Psoas muscle (tissue), 8 donors: ENCODE data around the gene PCCA. TPM values are rescaled to one million over a fixed set of nuclear protein-coding genes. Genes with fewer than 3 reads are reported as not detected.

ENCODE experiments used
- ATAC-seq, 4 donors: fragments of 200-7000 bp; cut with Tn5 transposase; one replicate each; pipeline ENCODE4 v1.9.1; 2020; ENCODE audit warnings: moderate library complexity in 3 of 4, mild to moderate bottlenecking in 2 of 4
- DNase-seq, 2 donors: peaks; one replicate each; pipeline ENCODE4 v3.0.0-alpha.2; 2020
- H3K27ac ChIP-seq: fragments of 200-600 bp; one replicate; pipeline ENCODE4 v1.8.0; 2022
- H3K27me3 ChIP-seq, 3 donors: fragments of 200-600 bp in 1 of 3; one replicate each; pipeline versions ENCODE4 v1.6.1 to v1.8.0; 2013 to 2022; ENCODE audit warnings: low read length in 2 of 3, mild to moderate bottlenecking in 2 of 3, moderate library complexity in 1 of 3; ENCODE audit not compliant: insufficient read depth in 3 of 3
- H3K36me3 ChIP-seq, 2 donors: fragments of 200-600 bp in 1 of 2; one replicate each; pipeline versions ENCODE4 v1.6.1 to v1.8.0; 2013 to 2022; ENCODE audit warnings: low read depth in 1 of 2, mild to moderate bottlenecking in 1 of 2, moderate library complexity in 1 of 2; ENCODE audit not compliant: insufficient read depth in 1 of 2
- H3K4me1 ChIP-seq: fragments of 200-600 bp; one replicate; pipeline ENCODE4 v1.8.0; 2022
- H3K4me3 ChIP-seq: fragments of 200-600 bp; one replicate; pipeline ENCODE4 v1.8.0; 2022; ENCODE audit warnings: mild to moderate bottlenecking
- H3K9me3 ChIP-seq: fragments of 200-600 bp; one replicate; pipeline ENCODE4 v1.8.0; 2022
- WGBS, 3 donors: extraction: QIAGEN DNeasy Blood & Tissue Kit; methylation state at CpG; one replicate each; pipeline versions ENCODE4 v1.1.6 to v1.1.7; 2013; 5-methylcytosine and 5-hydroxymethylcytosine counted together
- intact Hi-C, 2 donors: fragments of 100-400 bp; cut with DNase I; formaldehyde crosslinking; loops; one replicate each; pipeline versions ENCODE4 v1.11.0 to v1.14.2; 2022
- polyA plus RNA-seq, 3 donors: library from polyadenylated mRNA; stranded (reverse); fragments of 200-250 nt; gene quantifications; one replicate each; pipeline ENCODE4 v1.2.3, GENCODE V29; 2013
- total RNA-seq, 4 donors: library from RNA; stranded (reverse); fragmentation: NEBNext Ultra II Directional in 2 of 4; extraction: Animal tissue kit (Norgen Biotek cat#: 25700) in 2 of 4; gene quantifications; one replicate each; pipeline versions ENCODE4 v1.2.1 to v1.2.4, GENCODE V29; 2021 to 2023
- TF ChIP-seq, protein P1 (sequence below): fragments of 200-600 bp; IDR thresholded peaks from one replicate; pipeline ENCODE4 v1.8.0; 2022; ENCODE audit warnings: antibody characterized with exemption
- donor health status: healthy with polysubstance abuse.
- donor health status: DM: no; HTN: no; CAD: no; lungs with moderate emphysema.
- donor health status: Bipolar disorder and iron deficiency.
- donor health status: healthy.
- donor health status: DM: yes; HTN: yes; CAD: no.
- donor health status: DM: no; HTN: no; CAD: no.
- donor health status: DM: no; HTN: no; CAD: no.
- donor health status: DM: yes; HTN: yes; CAD: no.

Gene PCCA
- total and polyA plus RNA-seq, 7 donors: 6.2 to 23.9 (median 13.3) TPM

GRCh38 chr13:100536643-100537180, 447.8 kb downstream of the PCCA start:
- Histone ChIP-seq H3K4me3 (no peak overlapping the region), H3K4me1 (no peaks in the 10 kb centered on the region), H3K36me3 (peaks cover 0 to under 1% of the 10 kb centered on the region in 2 donors), H3K27me3 (no peaks in the 10 kb centered on the region), H3K9me3 (no peaks in the 10 kb centered on the region), H3K27ac (no peak overlapping the region)
- DNase-seq: no peak
- intact Hi-C loops: no loop called here
- ATAC-seq: no peak
- TF ChIP-seq, protein P1, sequence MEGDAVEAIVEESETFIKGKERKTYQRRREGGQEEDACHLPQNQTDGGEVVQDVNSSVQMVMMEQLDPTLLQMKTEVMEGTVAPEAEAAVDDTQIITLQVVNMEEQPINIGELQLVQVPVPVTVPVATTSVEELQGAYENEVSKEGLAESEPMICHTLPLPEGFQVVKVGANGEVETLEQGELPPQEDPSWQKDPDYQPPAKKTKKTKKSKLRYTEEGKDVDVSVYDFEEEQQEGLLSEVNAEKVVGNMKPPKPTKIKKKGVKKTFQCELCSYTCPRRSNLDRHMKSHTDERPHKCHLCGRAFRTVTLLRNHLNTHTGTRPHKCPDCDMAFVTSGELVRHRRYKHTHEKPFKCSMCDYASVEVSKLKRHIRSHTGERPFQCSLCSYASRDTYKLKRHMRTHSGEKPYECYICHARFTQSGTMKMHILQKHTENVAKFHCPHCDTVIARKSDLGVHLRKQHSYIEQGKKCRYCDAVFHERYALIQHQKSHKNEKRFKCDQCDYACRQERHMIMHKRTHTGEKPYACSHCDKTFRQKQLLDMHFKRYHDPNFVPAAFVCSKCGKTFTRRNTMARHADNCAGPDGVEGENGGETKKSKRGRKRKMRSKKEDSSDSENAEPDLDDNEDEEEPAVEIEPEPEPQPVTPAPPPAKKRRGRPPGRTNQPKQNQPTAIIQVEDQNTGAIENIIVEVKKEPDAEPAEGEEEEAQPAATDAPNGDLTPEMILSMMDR: no peak
- 90 to 91% (median 91%) methylated on average over 13 of the region's 13 CpGs for WGBS, 3 donors

DNA sequence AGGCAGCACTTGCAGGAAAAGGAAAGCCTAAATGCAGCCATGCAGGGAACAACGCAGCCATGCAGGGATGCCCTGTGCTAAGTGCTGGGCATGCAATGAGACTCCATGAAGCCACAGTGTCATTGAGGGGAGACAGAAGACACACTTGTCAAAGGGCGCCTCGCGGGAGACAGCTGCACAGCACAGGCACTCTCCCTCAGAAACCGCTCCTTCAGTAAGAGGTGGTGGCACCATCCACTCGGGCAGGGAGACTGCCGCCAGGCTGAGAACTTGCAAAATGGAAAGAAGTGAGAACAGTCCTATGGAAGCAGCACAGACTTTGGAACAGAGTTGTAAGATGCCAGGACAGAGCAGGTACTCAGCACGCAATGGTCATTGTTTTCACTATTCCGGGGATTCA, 448.6 kb downstream of the PCCA start:
- intact Hi-C loops: no loop called here
- Histone ChIP-seq H3K27me3 (no peaks in the 10 kb centered on the region), H3K36me3 (no peaks in the 10 kb centered on the region), H3K4me1 (no peaks in the 10 kb centered on the region), H3K4me3 (no peak overlapping the region), H3K27ac (no peak overlapping the region), H3K9me3 (no peaks in the 10 kb centered on the region)
- TF ChIP-seq, protein P1: no peak
- DNase-seq (no peak), ATAC-seq (no peak)
- 93 to 97% (median 94%) methylated on average over 9 of the region's 9 CpGs for WGBS, 3 donors

- H3K4me3 ChIP-seq: no peak overlapping the region
- no peak for DNase-seq
- H3K4me1 ChIP-seq: no peaks in the 10 kb centered on the region
- no peaks in the 10 kb centered on the region for H3K27me3 ChIP-seq
- ATAC-seq: no peak
- no peaks in the 10 kb centered on the region for H3K36me3 ChIP-seq
- H3K9me3 ChIP-seq: no peaks in the 10 kb centered on the region
- 90 to 96% (median 95%) methylated on average over 5 of the region's 5 CpGs for WGBS, 3 donors
- no peak overlapping the region for H3K27ac ChIP-seq
- TF ChIP-seq, protein P1: no peak
- intact Hi-C loops: no loop called here
These were observed 449.1 kb downstream of the PCCA start for GRCh38 chr13:100537951-100538462.

GRCh38 chr13:100540621-100541020, 451.7 kb downstream of the PCCA start:
- Histone ChIP-seq H3K9me3 (no peaks in the 10 kb centered on the region), H3K4me1 (peaks cover 6% of the 10 kb centered on the region), H3K4me3 (no peak overlapping the region), H3K27me3 (no peaks in the 10 kb centered on the region), H3K36me3 (no peaks in the 10 kb centered on the region), H3K27ac (no peak overlapping the region)
- intact Hi-C loops: no loop called here
- TF ChIP-seq, protein P1: no peak
- ATAC-seq (no peak), DNase-seq (no peak)
- 85 to 89% (median 87%) methylated on average over 3 of the region's 3 CpGs for WGBS, 3 donors
